Renal cortical epithelial cell (primary cell): ENCODE results near the gene C5orf52. TPM values are rescaled to one million over a fixed set of nuclear protein-coding genes. Genes with fewer than 3 reads are reported as not detected.
"Not testable (repeated sequence)": the region's sequence is repeated elsewhere in the genome, so short reads cannot be mapped to it uniquely, and the experiment has no call there.

Source experiments
- DNase-seq: peaks from one replicate; pipeline ENCODE4 v3.0.0-alpha.2; 2011; ENCODE audit warnings: low read depth
- total RNA-seq: library from RNA; depleted of rRNA; stranded (reverse); fragments of >200 nt; gene quantifications from 2 replicates; pipeline ENCODE4 v1.2.3, GENCODE V29; 2014

Gene C5orf52
- total RNA-seq, 1 donor from 2014 or later, result not detected

DNA sequence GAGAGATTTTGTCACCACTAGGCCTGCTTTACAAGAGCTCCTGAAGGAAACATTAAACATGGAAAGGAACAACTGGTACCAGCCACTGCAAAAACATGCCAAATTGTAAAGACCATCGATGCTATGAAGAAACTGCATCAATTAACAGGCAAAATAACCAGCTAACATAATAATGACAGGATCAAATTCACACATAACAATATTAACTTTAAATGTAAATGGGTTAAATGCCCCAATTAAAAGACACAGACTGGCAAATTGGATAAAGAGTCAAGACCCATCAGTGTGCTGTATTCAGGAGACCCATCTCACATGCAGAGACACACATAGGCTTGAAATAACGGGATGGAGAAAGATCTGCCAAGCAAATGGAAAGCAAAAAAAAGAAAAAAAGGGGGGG lies 51.6 kb downstream of the C5orf52 start:
- DNase-seq, result not testable (repeated sequence)

DNA sequence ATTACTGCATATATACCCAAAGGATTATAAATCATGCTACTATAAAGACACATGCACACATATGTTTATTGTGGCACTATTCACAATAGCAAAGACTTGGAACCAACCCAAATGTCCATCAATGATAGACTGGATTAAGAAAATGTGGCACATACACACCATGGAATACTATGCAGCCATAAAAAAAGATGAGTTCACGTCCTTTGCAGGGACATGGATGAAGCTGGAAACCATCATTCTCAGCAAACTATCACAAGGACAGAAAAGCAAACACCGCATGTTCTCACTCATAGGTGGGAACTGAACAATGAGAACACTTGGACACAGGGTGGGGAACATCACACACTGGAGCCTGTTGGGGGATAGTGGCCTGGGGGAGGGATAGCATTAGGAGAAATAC lies 55.3 kb downstream of the C5orf52 start:
- not testable (repeated sequence) for DNase-seq

DNA sequence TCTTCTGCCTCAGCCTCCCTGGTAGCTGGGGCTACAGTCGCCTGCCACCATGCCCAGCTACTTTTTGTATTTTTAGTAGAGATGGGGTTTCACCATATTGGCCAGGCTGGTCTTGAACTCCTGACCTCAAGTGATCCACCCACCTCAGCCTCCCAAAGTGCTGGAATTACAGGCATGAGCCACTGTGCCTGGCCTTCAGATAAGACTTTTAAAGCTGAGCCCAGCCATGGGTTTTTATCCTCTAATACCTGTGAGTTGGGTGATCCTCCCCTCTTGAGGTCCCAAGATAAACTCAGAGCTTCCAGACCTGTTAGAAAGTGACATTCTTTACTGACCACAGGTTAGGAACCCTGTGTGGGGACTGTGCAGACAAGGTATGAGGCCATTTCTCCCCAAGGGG lies 56.5 kb downstream of the C5orf52 start:
- DNase-seq, result not testable (repeated sequence)

Other genes starting within 250 kb of the C5orf52 start
- gene NIPAL4, start 211.3 kb upstream of the C5orf52 start, total RNA-seq, result 1.1 and 2.6 TPM in 2 replicates
- gene ADAM19, start 95.8 kb upstream of the C5orf52 start, total RNA-seq, result 6.2 and 9.4 TPM in 2 replicates
- 0.05 and 0.17 TPM in 2 replicates for gene SOX30, start 19.1 kb upstream of the C5orf52 start, total RNA-seq
- gene THG1L, start 59.9 kb downstream of the C5orf52 start, total RNA-seq, result 18.1 and 20.0 TPM in 2 replicates
- gene LSM11, start 72.2 kb downstream of the C5orf52 start, total RNA-seq, result 3.6 and 4.3 TPM in 2 replicates
- gene CLINT1, start 187.6 kb downstream of the C5orf52 start, total RNA-seq, result 82.1 and 176 TPM in 2 replicates